Tibial artery (tissue), 4 donors: ENCODE data around the gene SOX30.

Experiments used
- DNase-seq, 2 donors: peaks; one replicate each; pipeline ENCODE4 v3.0.0-alpha.2; 2019
- H3K27ac ChIP-seq, 2 donors: fragments of 200-600 bp; sonication (generic) in 1 of 2; 1 replicate in 1 of 2; 2 replicates in 1 of 2; pipeline ENCODE4 v1.5.1; 2018 to 2019; ENCODE audit warnings: mild to moderate bottlenecking in 1 of 2
- H3K27me3 ChIP-seq, 2 donors: fragments of 200-600 bp; sonication (generic) in 1 of 2; one replicate each; pipeline versions ENCODE4 v1.5.1 to v1.6.0; 2016 to 2019
- H3K36me3 ChIP-seq, 3 donors: fragments of 200-600 bp; sonication (generic) in 2 of 3; one replicate each; pipeline ENCODE4 v1.5.1; 2016 to 2019; ENCODE audit warnings: mild to moderate bottlenecking in 2 of 3
- H3K4me1 ChIP-seq, 4 donors: fragments of 200-600 bp; sonication (generic) in 2 of 4; 1 replicate in 3 of 4; 2 replicates in 1 of 4; pipeline ENCODE4 v1.5.1; 2016 to 2019
- H3K4me3 ChIP-seq, 2 donors: fragments of 200-600 bp; sonication (generic) in 1 of 2; 1 replicate in 1 of 2; 2 replicates in 1 of 2; pipeline ENCODE4 v1.5.1; 2018 to 2019; ENCODE audit warnings: mild to moderate bottlenecking in 2 of 2
- H3K9me3 ChIP-seq, 3 donors: fragments of 200-600 bp; sonication (generic) in 1 of 3; one replicate each; pipeline ENCODE4 v1.5.1; 2016 to 2019
- CTCF ChIP-seq, 2 experiments: fragments of 200-600 bp in 1 of 2; fragments of 450-650 bp in 1 of 2; IDR thresholded peaks; one replicate each; pipeline ENCODE4 v1.5.1; 2017 to 2019; ENCODE audit warnings: antibody characterized with exemption in 2 of 2, mild to moderate bottlenecking in 1 of 2, moderate library complexity in 1 of 2
- intact Hi-C: fragments of 100-400 bp; cut with DNase I; formaldehyde crosslinking; loops from one replicate; pipeline ENCODE4 v1.15.0; 2023; ENCODE audit warnings: low total_unique reads

Gene SOX30

GRCh38 chr5:157594257-157594656 is 58.0 kb downstream of the SOX30 start:
- Histone ChIP-seq H3K36me3 (no peaks in the 10 kb centered on the region), H3K4me1 (no peaks in the 10 kb centered on the region), H3K27me3 (no peaks in the 10 kb centered on the region), H3K9me3 (no peaks in the 10 kb centered on the region), H3K27ac (no peak overlapping the region), H3K4me3 (no peak overlapping the region)
- no peak for DNase-seq
- intact Hi-C loops, result no loop called here
- TF ChIP-seq CTCF (IDR thresholded peaks at IDR 0.05), result no peak

DNA sequence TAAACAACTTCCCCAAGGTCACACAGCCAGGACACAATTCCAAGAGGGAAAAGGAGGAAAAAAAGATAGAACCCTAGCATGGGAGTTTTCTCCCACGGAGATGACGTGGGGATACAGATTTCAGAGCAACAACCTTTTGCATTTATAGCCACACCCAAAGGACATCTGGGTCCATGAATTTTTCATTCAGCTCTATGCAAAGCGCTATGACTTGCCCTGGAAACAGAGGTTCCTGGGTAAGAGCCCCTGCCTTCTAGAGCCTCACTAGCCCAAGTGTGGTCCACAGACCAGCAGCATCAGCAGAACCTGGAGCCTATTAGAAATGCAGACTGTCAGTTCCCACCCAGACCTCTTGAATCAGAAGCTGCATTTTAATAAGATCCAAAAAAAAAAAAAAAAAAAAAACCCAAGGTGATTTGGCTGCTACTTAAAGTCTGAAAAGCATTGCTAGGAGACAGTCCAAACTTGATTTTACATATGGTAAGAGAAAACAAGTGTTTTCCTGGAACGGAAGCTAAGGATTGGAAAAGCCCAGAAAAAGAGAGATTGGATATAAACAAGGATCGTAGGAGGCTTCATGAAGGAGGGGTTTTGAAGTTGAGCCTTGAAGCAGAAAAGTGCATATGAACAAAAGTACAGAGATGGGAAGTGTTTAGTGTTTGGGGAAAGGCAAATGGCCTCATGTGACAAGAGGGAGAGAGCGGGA is 59.0 kb downstream of the SOX30 start:
- Histone ChIP-seq H3K36me3 (no peaks in the 10 kb centered on the region), H3K27ac (no peak overlapping the region), H3K4me3 (no peak overlapping the region), H3K27me3 (no peaks in the 10 kb centered on the region), H3K9me3 (no peaks in the 10 kb centered on the region), H3K4me1 (no peaks in the 10 kb centered on the region)
- DNase-seq, result no peak
- intact Hi-C loops, result no loop called here
- TF ChIP-seq CTCF (IDR thresholded peaks at IDR 0.05), result no peak

DNA sequence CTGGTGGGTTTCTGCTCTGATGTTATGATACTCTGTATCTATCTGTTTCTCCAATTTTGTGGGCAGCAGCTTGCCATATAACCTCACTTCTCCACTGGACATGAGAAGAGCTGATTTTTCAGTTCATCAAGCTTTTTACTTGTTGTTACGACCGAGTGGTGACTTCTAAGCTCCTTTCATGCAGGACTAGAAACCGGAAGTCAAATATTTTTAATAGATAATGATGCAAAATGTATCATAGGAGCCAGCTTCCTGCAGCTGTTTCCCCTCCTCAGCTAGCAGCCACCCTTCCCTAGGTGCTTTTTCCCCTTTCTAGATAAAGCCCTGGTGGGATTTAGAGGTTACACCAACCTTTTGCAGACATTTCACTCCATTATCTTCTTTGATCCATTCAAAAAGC is 59.6 kb downstream of the SOX30 start:
- Histone ChIP-seq H3K27ac (no peak overlapping the region), H3K9me3 (no peaks in the 10 kb centered on the region), H3K27me3 (no peaks in the 10 kb centered on the region), H3K4me1 (no peaks in the 10 kb centered on the region), H3K4me3 (no peak overlapping the region), H3K36me3 (no peaks in the 10 kb centered on the region)
- no peak for DNase-seq
- no peak for TF ChIP-seq CTCF (IDR thresholded peaks at IDR 0.05)
- intact Hi-C loops, result no loop called here

GRCh38 chr5:157590478-157590877 is 61.8 kb downstream of the SOX30 start:
- H3K4me1 ChIP-seq, result no peaks in the 10 kb centered on the region
- H3K9me3 ChIP-seq, result no peaks in the 10 kb centered on the region
- no peak overlapping the region for H3K27ac ChIP-seq
- TF ChIP-seq CTCF (IDR thresholded peaks at IDR 0.05), result no peak
- no peak overlapping the region for H3K4me3 ChIP-seq
- H3K36me3 ChIP-seq, result no peaks in the 10 kb centered on the region
- DNase-seq, result no peak
- H3K27me3 ChIP-seq, result no peaks in the 10 kb centered on the region
- intact Hi-C loops, result no loop called here

DNA sequence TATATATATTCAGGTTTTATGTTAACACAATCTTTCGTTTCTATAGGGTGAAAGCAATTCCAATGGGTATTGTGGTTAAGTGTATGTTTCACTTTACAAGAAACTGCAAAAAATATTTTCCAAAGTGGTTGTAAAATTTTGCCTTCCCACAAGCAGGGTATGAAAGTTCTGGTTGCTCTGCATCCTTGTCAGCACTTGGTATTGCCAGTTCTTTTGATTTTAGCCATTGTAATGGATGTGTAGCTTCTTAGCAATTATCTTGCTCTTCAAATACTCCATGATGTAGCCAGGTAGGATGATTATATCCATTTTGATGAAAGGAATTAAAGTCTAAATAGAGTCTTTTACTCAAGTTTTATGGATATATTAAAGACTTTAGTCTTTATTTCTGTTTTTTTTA is 67.6 kb downstream of the SOX30 start:
- intact Hi-C loops, result no loop called here
- Histone ChIP-seq H3K9me3 (no peaks in the 10 kb centered on the region), H3K36me3 (no peaks in the 10 kb centered on the region), H3K4me1 (peaks cover 0 to 3% (median 0%) of the 10 kb centered on the region in 4 donors), H3K27ac (no peak overlapping the region), H3K4me3 (no peak overlapping the region), H3K27me3 (no peaks in the 10 kb centered on the region)
- DNase-seq, result no peak
- no peak for TF ChIP-seq CTCF (IDR thresholded peaks at IDR 0.05)
